ENCODE results near the gene TRIM71. TPM values are rescaled to one million over a fixed set of nuclear protein-coding genes. Genes with fewer than 3 reads are reported as not detected.

TRIM71 gene
- total and polyA plus RNA-seq, 7 donors, result not detected

DNA sequence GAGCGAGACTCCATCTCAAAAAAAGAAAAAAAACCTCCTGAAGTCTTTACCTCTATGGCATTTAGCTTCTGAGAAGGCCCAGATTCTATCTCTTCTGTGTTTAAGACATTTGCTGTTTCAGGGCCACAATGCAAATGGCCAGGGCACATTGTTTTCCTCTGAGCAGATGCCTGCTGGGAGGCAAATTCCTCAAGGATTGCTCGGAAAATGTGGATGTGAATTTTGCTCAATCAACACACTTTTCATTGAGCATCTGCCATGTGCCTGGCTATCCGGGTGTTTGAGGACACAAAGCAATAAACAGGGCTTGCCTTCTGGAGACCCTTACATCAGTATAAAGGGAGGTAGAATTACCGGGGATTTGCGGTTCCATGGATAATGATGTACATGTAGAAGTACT lies 20.0 kb downstream of the TRIM71 start:
- intact Hi-C loops (cut with DNase I), result no loop called here
- Histone ChIP-seq H3K9me3 (no peaks in the 10 kb centered on the region), H3K27me3 (peaks cover 0 to 4% (median 0%) of the 10 kb centered on the region in 3 donors), H3K4me3 (no peak overlapping the region), H3K27ac (no peak overlapping the region), H3K36me3 (no peaks in the 10 kb centered on the region), H3K4me1 (no peaks in the 10 kb centered on the region)
- TF ChIP-seq POLR2A (IDR thresholded peaks at IDR 0.05) (no peak), EP300 (IDR thresholded peaks at IDR 0.05) (no peak), POLR2AphosphoS5 (IDR thresholded peaks at IDR 0.05) (no peak)
- TF ChIP-seq, protein P1, sequence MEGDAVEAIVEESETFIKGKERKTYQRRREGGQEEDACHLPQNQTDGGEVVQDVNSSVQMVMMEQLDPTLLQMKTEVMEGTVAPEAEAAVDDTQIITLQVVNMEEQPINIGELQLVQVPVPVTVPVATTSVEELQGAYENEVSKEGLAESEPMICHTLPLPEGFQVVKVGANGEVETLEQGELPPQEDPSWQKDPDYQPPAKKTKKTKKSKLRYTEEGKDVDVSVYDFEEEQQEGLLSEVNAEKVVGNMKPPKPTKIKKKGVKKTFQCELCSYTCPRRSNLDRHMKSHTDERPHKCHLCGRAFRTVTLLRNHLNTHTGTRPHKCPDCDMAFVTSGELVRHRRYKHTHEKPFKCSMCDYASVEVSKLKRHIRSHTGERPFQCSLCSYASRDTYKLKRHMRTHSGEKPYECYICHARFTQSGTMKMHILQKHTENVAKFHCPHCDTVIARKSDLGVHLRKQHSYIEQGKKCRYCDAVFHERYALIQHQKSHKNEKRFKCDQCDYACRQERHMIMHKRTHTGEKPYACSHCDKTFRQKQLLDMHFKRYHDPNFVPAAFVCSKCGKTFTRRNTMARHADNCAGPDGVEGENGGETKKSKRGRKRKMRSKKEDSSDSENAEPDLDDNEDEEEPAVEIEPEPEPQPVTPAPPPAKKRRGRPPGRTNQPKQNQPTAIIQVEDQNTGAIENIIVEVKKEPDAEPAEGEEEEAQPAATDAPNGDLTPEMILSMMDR (IDR thresholded peaks at IDR 0.05), result no peak
- no peak for DNase-seq
- 91 to 92% methylated on average over 5 of the region's 5 CpGs for WGBS, 2 donors

DNA sequence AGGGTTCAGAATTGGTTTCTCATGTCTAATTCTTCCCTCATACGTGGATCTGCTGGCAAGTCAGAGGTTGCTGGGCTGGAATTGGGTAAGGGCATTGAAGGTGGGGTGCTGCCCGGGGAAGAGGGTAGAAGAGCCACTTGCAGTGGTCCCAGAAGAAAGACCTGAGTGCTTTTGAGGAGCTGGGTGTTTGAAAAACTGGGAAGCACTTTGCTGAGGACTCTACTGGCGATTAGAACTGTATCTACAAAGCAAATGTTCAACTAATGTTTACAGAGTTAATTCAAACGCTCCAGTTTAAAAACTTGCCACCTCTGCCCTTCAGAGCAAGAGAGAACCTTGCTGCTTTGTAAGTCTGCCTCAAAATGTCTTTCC lies 21.9 kb downstream of the TRIM71 start:
- DNase-seq, result no peak
- no peak overlapping the region for H3K27ac ChIP-seq
- peaks cover 0 to 4% (median 0%) of the 10 kb centered on the region in 3 donors for H3K27me3 ChIP-seq
- TF ChIP-seq POLR2A (IDR thresholded peaks at IDR 0.05) (no peak), POLR2AphosphoS5 (IDR thresholded peaks at IDR 0.05) (no peak), EP300 (IDR thresholded peaks at IDR 0.05) (no peak)
- TF ChIP-seq, protein P1 (IDR thresholded peaks at IDR 0.05), result no peak
- H3K9me3 ChIP-seq, result no peaks in the 10 kb centered on the region
- intact Hi-C loops (cut with DNase I), result no loop called here
- WGBS, 2 donors, result 43 to 73% methylated on average over 4 of the region's 4 CpGs
- H3K36me3 ChIP-seq, result no peaks in the 10 kb centered on the region
- H3K4me1 ChIP-seq, result no peaks in the 10 kb centered on the region
- no peak overlapping the region for H3K4me3 ChIP-seq

- Histone ChIP-seq H3K9me3 (no peaks in the 10 kb centered on the region), H3K27ac (no peak overlapping the region), H3K27me3 (peaks cover 0 to 4% (median 0%) of the 10 kb centered on the region in 3 donors), H3K36me3 (no peaks in the 10 kb centered on the region), H3K4me1 (no peaks in the 10 kb centered on the region), H3K4me3 (no peak overlapping the region)
- DNase-seq, result no peak
- intact Hi-C loops (cut with DNase I), result no loop called here
- TF ChIP-seq EP300 (IDR thresholded peaks at IDR 0.05), result no peak
- no peak for TF ChIP-seq POLR2AphosphoS5 (IDR thresholded peaks at IDR 0.05)
- no peak for TF ChIP-seq POLR2A (IDR thresholded peaks at IDR 0.05)
- TF ChIP-seq, protein P1 (IDR thresholded peaks at IDR 0.05), result no peak
- WGBS, 2 donors, result 40 to 68% methylated on average over 5 of the region's 5 CpGs
These were observed 22.5 kb downstream of the TRIM71 start for GRCh38 chr3:32840086-32840841.

- no peaks in the 10 kb centered on the region for H3K4me1 ChIP-seq
- H3K27ac ChIP-seq, result no peak overlapping the region
- DNase-seq, result no peak
- H3K4me3 ChIP-seq, result no peak overlapping the region
- WGBS, 2 donors, result 71 to 72% methylated on average over 12 of the region's 12 CpGs
- TF ChIP-seq POLR2A (IDR thresholded peaks at IDR 0.05) (no peak), POLR2AphosphoS5 (IDR thresholded peaks at IDR 0.05) (no peak), EP300 (IDR thresholded peaks at IDR 0.05) (no peak)
- TF ChIP-seq, protein P1 (IDR thresholded peaks at IDR 0.05), result no peak
- intact Hi-C loops (cut with DNase I), result no loop called here
- no peaks in the 10 kb centered on the region for H3K9me3 ChIP-seq
- no peaks in the 10 kb centered on the region for H3K36me3 ChIP-seq
- no peaks in the 10 kb centered on the region for H3K27me3 ChIP-seq
These were observed 23.5 kb downstream of the TRIM71 start for GRCh38 chr3:32841341-32841740.
